GM12891 (cell line): ENCODE data around the gene MAML2.

Experiments
- POLR2A ChIP-seq: IDR thresholded peaks from 2 replicates; pipeline ENCODE4 v1.6.1; 2011; ENCODE audit warnings: low read depth, low read length, control low read depth
- POLR2AphosphoS5 ChIP-seq: IDR thresholded peaks from 2 replicates; pipeline ENCODE4 v1.6.1; 2011; ENCODE audit warnings: low read depth, low read length, control low read depth
- TAF1 ChIP-seq: IDR thresholded peaks from 2 replicates; pipeline ENCODE4 v1.6.1; 2011; ENCODE audit warnings: low read depth, low read length, control low read depth

DNA sequence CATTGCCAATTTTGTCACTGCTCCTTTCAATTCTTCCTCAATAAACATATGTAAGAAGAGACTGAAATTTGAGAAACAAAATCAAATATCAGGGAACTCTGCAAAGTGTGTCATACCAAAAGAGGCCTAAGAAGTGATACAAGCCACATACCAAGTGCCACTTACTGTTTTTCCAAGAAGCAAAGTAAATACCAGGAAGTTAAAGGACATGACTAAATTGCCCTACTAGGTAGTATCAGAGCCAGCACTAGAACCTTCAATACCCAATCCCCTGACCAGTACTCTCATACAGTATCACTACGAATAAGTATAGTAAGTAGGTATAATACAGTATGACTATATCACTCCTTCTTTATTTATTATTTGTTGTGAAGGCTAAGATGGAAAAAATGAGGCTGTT is 13.6 kb downstream of the MAML2 start:
- no peak for TF ChIP-seq POLR2A
- no peak for TF ChIP-seq POLR2AphosphoS5
- TF ChIP-seq TAF1, result no peak
